ENCODE results near the gene MRPS14.
A peak's percentile ranks its signal among the peaks of the same experiment; 100 is the strongest.

DNA sequence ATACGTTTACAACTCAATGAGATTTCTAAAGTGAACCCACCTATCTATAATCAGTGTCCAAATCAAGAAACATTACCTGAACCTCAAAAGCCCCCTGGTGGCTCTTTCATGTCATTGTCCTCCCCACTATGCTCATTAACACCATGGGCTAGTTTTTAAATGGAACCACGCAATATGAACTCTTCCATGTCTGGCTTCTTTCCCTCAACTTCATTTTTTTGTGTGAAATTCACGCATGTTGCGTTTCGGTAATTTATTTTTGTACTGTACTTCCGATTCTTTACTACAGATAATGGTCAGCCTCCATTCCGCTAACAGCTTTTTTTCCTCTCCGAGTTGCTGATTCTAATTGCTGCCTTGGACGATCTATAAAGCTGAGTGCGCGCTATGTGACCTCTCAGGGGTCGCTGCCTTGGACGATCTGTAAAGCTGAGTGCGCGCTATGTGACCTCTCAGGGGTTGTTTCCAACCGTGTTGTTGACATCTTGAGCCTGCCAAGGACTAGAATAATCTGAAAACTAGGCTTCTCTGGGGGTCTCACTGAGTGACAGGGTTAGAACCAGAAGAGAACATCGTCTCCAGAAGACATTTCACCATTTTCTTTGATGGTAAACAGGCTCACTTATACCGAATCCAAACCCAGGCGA lies 24.5 kb downstream of the MRPS14 start:
- TF ChIP-seq, protein P1, sequence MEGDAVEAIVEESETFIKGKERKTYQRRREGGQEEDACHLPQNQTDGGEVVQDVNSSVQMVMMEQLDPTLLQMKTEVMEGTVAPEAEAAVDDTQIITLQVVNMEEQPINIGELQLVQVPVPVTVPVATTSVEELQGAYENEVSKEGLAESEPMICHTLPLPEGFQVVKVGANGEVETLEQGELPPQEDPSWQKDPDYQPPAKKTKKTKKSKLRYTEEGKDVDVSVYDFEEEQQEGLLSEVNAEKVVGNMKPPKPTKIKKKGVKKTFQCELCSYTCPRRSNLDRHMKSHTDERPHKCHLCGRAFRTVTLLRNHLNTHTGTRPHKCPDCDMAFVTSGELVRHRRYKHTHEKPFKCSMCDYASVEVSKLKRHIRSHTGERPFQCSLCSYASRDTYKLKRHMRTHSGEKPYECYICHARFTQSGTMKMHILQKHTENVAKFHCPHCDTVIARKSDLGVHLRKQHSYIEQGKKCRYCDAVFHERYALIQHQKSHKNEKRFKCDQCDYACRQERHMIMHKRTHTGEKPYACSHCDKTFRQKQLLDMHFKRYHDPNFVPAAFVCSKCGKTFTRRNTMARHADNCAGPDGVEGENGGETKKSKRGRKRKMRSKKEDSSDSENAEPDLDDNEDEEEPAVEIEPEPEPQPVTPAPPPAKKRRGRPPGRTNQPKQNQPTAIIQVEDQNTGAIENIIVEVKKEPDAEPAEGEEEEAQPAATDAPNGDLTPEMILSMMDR (IDR thresholded peaks at IDR 0.05; ENCODE audit: insufficient read depth, low read depth, low read length), result peak; percentile 81
- TF ChIP-seq EZH2 (IDR thresholded peaks at IDR 0.05; ENCODE audit: insufficient read depth, low read length), result no peak
